HEK293T (cell line): ENCODE results near the gene ZNF334.

Experiments used
- BHLHE40 ChIP-seq: fragments of 450-650 bp; IDR thresholded peaks from 2 replicates; pipeline ENCODE4 v1.6.1; 2016; ENCODE audit warnings: mild to moderate bottlenecking, moderate library complexity, borderline replicate concordance
- SUZ12 ChIP-seq: fragments of 450-650 bp; IDR thresholded peaks from 2 replicates; pipeline ENCODE4 v1.6.1; 2016; ENCODE audit warnings: mild to moderate bottlenecking
- TARDBP ChIP-seq: fragments of 450-650 bp; IDR thresholded peaks from 2 replicates; pipeline ENCODE4 v1.6.1; 2016

- TF ChIP-seq BHLHE40 (no peak), SUZ12 (no peak), TARDBP (no peak)
These were observed 19.3 kb downstream of the ZNF334 start for GRCh38 chr20:46494077-46494476.
